ENCODE data around the gene OR5H6. TPM values are rescaled to one million over a fixed set of nuclear protein-coding genes. Genes with fewer than 3 reads are reported as not detected.

OR5H6 gene
- total and polyA plus RNA-seq, 2 donors (not counting 3 experiments of a cell fraction or from before 2014, with no cell fraction given), result not detected

GRCh38 chr3:98269846-98270245, 5.8 kb downstream of the OR5H6 start:
- Histone ChIP-seq H3K27me3 (ENCODE audit: control insufficient read depth in 2 of 2, insufficient read depth in 2 of 2, low read length in 2 of 2) (no peaks in the 10 kb centered on the region), H3K9ac (replicated peaks; ENCODE audit: extremely low read depth, insufficient read depth, low read length) (no peak overlapping the region), H3K36me3 (ENCODE audit: control insufficient read depth in 2 of 2, extremely low read depth in 1 of 2, insufficient read depth in 2 of 2, low read length in 2 of 2) (no peaks in the 10 kb centered on the region), H3K4me1 (ENCODE audit: control insufficient read depth, extremely low read depth, insufficient read depth, low read length) (no peaks in the 10 kb centered on the region), H4K20me1 (replicated peaks; ENCODE audit: control insufficient read depth, extremely low read depth, insufficient read depth, low read length) (no peaks in the 10 kb centered on the region), H3K9me3 (replicated peaks; ENCODE audit: control insufficient read depth, insufficient read depth, low read length) (no peaks in the 10 kb centered on the region), H3K27ac (ENCODE audit: insufficient read depth, low read depth, low read length) (no peak overlapping the region), H3K79me2 (ENCODE audit: control insufficient read depth, insufficient read depth, low read length) (no peaks in the 10 kb centered on the region), H3K9me1 (replicated peaks; ENCODE audit: control insufficient read depth, extremely low read depth, insufficient read depth, low read length) (no peaks in the 10 kb centered on the region), H2AFZ (ENCODE audit: low read depth, low read length) (no peak overlapping the region), H3K4me3 (replicated peaks in 1 of 3; ENCODE audit: insufficient read depth in 1 of 3, low read depth in 1 of 3, low read length in 3 of 3) (no peak overlapping the region), H3K4me2 (ENCODE audit: insufficient read depth, low read length) (no peak overlapping the region)
- dilution Hi-C loops (cut with MboI; ENCODE audit: extremely low pct_ligation_motif_present, low sequenced_read_pairs), result no loop called here
- intact Hi-C loops (cut with micrococcal nuclease), result no loop called here
- TF ChIP-seq POLR2AphosphoS5 (IDR thresholded peaks at IDR 0.05; ENCODE audit: insufficient read depth, low read depth, low read length) (no peak), MYC (IDR thresholded peaks at IDR 0.05; ENCODE audit: low read depth, low read length) (no peak), JUN (IDR thresholded peaks at IDR 0.05; ENCODE audit: borderline replicate concordance, insufficient read depth, insufficient read length, low read depth) (no peak), MAX (IDR thresholded peaks at IDR 0.05; ENCODE audit: insufficient read depth, insufficient read length) (no peak), POLR2A (IDR thresholded peaks at IDR 0.05; ENCODE audit: low read depth, low read length) (no peak), FOS (IDR thresholded peaks at IDR 0.05; ENCODE audit: borderline replicate concordance, insufficient read depth, low read length) (no peak), CTCF (IDR thresholded peaks at IDR 0.05; ENCODE audit: extremely low read depth in 1 of 2, insufficient read depth in 1 of 2, low read depth in 1 of 2, low read length in 2 of 2) (no peak), GATA2 (IDR thresholded peaks at IDR 0.05; ENCODE audit: insufficient read depth, insufficient read length, low read depth, low read length) (no peak), EZH2 (IDR thresholded peaks at IDR 0.05; ENCODE audit: borderline replicate concordance, low read depth, low read length, severe bottlenecking) (no peak)
- no TSS peak for BruUV-seq (replicated peaks)
- DNase-seq (ENCODE audit: low read depth, low spot score) (no peak), FAIRE-seq (no peak)
- POLR2A ChIA-PET, result no interaction called here
- CTCF ChIA-PET, result no interaction called here

Data from endothelial cell of umbilical vein (primary cell).